RCC 7860 (cell line): ENCODE results near the gene GRIP2.

Experiments
- DNase-seq: peaks from one replicate; pipeline ENCODE4 v3.0.0-alpha.2; 2015; ENCODE audit warnings: low spot score
- FAIRE-seq: peaks from 2 replicates; lab custom pipeline; 2012; peaks lifted over from hg19 to GRCh38; lab: Jason Lieb, UNC

GRIP2 gene

GRCh38 chr3:14539742-14540491 is at the start of gene GRIP2:
TSS of gene GRIP2 (minus strand) at chr3:14540342. CDS start at chr3:14540308, 34 bp downstream.
- FAIRE-seq: no peak
- DNase-seq: no peak

DNA sequence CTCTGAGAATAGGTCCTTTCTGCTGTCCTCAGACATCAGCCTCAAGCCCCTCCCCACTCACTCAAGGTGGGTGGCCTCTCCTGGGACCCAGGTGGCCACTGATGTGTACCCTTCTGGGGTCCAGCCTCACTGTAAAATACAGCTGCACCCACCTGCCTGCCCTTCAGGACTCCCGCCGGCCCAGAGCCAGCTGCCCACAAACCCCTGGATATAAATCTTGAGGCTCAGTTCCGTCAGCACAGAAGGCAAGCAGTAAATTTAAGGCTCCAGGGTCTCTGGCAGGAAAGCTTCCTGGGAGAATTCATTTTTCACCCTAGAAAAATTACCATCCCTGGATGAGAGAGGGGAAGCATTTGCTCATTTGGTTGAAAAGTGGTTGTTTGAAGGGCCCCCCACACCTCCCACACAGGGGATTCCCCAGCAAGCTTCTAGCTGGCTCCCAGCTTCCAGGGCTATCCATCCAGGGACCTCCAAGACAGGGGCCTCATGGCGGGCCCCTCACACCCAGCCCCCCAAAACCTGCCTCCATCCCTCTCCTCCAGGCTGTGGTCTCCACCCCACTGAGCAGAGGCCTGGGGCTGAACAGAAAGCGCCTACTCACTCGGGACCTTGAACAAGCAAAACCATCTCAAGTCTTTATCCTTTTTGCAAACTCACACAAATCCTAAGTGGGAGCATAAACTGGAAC is 48.4 kb upstream of the GRIP2 start:
- DNase-seq (no peak), FAIRE-seq (no peak)

DNA sequence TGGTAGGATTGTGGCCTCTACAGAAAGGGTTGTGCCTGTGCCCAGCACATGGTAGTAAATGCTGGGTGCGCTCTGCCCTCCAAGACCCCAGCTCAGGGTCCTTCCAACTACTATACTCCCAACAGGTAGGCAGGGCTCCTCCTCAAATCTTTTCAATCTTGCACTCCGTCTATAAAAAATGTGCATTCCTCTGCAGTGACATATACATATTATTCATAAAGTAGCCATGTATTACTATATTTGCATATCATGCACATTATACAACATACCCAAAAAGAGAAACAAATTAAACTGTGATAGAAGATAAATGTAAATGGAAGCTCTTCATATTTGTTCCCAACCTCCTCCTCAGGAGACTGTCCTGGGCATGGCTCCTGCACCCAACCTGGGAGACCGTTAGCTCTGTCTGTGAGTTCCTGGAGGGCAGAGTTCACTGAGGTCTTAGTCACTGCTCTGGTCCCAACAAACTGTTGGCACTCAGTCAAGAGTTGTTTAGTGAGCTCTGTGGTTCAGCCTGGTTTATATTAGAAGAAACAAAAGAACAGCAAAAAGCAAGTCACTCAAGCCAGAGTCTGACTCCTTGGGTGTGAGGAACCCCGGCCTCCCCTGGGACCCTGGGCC is 47.7 kb upstream of the GRIP2 start:
- no peak for FAIRE-seq
- peak; percentile 53 for DNase-seq

GRCh38 chr3:14586611-14587010 is 46.5 kb upstream of the GRIP2 start:
- FAIRE-seq (no peak), DNase-seq (no peak)

DNA sequence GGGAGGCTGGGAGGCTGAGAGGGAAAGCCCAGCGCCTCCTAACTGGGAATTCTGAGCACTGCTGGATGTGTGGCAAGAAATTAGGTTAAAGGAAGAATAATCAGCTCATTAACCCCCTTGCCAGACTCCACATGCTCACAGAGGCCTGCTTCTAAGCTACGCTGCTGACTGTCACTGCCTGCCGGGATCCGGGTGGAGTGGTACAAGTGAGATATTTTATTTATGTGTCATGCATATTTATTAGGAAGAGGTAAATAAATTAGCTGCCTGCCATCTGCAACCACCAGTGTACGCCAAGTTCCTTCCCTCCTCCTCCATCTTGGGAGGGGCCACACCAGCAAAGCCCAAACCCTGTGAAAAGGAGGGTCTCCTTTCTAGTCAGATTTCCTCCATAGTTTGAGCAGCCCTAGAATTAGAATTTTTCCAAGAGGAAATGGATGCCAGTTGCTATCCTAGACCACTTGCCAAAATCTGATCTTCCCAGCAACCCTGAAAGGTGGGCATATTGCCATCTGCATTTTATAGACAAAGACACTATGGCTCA is 43.5 kb upstream of the GRIP2 start:
- no peak for FAIRE-seq
- DNase-seq: no peak

DNA sequence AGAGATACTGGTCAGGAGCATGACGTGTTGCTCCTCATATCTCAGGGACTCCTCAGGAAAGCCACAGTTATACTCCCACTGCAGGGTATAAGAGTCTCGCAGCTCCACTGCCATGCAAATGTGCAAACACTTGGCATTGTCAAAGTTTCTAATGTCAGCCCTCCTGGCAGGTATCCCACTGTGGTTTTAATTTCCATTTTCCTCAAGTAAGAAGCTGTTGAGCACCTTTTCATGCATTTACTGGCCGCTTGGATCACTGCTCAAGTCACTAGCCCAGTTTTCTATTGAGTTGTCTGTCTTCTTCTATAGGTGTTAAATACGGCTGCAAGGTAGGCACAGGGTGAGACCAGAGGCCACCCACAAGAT is 41.9 kb upstream of the GRIP2 start:
- FAIRE-seq (no peak), DNase-seq (no peak)

- FAIRE-seq (no peak), DNase-seq (no peak)
Measured at GRCh38 chr3:14581334-14582044, 41.3 kb upstream of the GRIP2 start.

- DNase-seq (no peak), FAIRE-seq (no peak)
Measured at GRCh38 chr3:14577897-14578296, 37.8 kb upstream of the GRIP2 start.

DNA sequence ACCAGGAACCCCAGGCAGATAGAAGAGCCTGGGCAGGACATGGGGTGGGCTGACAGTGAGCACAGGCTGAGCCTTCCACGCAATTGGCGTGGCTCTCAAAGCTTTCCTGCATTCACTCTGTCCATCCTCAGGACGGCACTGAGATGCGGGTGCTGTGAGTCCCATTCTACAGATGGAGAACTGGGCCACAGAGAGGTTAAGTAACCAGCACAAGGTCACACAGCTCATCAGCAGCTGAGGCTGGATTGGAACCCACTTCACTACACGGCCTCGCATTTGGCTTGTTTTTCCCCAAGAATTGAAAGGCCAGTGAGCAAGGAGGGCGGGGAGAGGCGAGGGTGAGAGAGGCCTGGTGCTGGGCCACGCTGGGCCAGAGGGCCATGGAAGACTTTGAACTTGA is 36.0 kb upstream of the GRIP2 start:
- DNase-seq: no peak
- FAIRE-seq: no peak

DNA sequence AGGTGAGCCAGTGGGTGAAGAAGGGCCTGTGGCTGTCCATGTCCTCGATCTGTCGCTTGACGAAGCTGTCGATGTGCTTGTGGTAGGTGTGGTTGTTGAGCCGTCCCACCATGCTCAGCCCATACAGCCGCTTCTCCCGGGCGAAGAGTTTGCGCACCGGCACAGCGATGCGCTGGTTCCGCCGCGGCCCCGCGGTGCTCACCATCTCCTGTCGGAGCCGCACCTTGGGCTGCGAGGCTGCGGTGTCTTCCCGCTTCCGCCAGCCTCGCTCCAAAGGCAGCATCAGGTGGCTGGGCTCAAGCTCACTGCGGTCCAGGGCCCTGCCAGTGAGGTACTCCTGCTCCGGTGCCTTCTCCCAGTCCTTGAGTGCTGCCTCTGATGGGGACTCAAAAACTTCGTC is 34.0 kb upstream of the GRIP2 start:
- FAIRE-seq: no peak

GRCh38 chr3:14573706-14574105 is 33.6 kb upstream of the GRIP2 start:
- FAIRE-seq: no peak
- no peak for DNase-seq

More for the DNA sequence above, 34.0 kb upstream of the GRIP2 start:
- DNase-seq: no peak

GRCh38 chr3:14570864-14571263 is 30.7 kb upstream of the GRIP2 start:
- FAIRE-seq: no peak

GRCh38 chr3:14570089-14570488 is 29.9 kb upstream of the GRIP2 start:
- FAIRE-seq (no peak), DNase-seq (no peak)

More at GRCh38 chr3:14570864-14571263, 30.7 kb upstream of the GRIP2 start:
- no peak for DNase-seq

DNA sequence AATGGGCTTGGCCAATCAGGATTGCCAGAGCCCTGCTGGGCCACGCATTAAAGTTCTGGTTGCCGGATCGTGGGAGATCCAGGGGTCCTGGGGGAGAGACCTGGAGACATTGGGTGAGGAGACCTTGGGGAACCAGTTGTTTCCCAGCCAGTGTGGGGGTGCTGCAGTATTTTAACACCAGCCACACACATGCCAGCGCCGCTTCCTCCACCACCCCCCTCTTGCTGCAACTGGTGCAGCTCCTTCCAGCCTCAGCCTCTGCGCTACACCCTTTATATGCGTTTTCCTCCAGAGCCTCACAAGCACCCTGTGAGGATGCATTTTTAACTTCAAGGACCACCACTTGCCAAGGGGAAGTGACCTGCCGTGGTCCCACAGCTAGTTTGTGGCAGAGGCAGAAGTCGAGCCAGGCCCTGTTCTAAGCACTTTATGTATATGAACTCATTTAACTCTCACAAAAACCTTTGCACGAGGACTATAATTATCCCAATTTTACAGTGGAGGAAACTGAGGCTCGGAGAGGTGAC is 29.4 kb upstream of the GRIP2 start:
- no peak for FAIRE-seq
- no peak for DNase-seq

- no peak for DNase-seq
- no peak for FAIRE-seq
Measured at GRCh38 chr3:14568269-14568668, 28.1 kb upstream of the GRIP2 start.

- FAIRE-seq (no peak), DNase-seq (no peak)
Measured at GRCh38 chr3:14566812-14567211, 26.7 kb upstream of the GRIP2 start.

DNA sequence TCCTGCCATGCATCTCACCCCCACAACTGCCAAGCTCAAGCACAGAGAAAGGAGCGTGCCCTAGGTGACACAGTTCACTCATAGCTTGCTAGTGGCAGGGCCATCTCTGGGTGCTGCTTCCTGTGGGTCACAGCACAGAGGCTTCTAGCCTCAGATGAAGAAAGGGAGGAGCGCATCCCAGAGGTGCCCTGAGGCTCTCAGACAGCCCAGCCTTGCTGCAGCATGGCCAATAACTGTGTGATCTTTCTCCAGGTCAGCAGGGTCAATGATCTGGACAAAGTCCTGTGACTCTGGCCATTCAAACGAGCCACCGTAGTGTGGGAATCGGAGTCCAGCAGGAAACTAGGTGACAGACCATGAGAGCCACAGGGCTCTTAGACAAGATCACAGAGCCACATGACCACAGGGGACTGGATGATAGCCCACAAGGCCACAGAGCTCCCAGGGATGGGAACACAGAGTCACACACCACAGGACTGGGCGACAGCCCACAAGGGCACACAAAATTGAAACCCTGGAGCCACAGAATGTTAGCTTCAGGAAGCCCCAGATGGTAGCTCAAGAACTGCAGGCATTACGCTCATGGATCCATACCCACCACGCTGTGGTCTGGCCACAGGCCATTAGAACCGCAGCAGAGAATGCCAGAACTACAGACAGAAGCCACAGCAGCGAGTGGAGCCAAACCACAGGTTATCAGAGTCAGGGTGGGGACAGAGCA is 25.9 kb upstream of the GRIP2 start:
- DNase-seq (peak; percentile 52), FAIRE-seq (peak; percentile 52)

DNA sequence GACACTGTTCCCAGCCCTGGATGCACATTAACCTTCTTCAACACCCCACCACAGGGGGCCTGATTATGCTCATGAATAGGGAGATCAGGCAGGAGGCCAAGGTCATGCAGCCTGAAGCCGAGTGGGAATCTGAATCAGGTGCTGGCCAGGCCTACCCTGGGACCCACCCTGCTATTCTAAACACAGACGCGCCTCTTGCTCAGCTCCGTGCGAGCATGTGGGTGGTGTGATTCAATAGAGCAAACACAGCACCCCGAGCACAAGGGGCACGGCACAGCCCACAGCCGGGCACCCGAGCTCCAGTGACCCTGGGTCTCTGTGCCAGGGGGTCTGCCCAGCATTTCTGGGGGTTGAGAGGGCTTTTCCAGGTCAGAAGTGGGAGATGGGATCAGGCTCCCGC is 24.6 kb upstream of the GRIP2 start:
- DNase-seq (no peak), FAIRE-seq (no peak)

- FAIRE-seq: no peak
- no peak for DNase-seq
Measured at GRCh38 chr3:14563946-14564539, 23.9 kb upstream of the GRIP2 start.
